ENCODE results near the gene ADAM8. TPM values are rescaled to one million over a fixed set of nuclear protein-coding genes. Genes with fewer than 3 reads are reported as not detected.

ADAM8 gene
- total and polyA plus RNA-seq, 2 donors = 3.0 to 5.7 TPM

DNA sequence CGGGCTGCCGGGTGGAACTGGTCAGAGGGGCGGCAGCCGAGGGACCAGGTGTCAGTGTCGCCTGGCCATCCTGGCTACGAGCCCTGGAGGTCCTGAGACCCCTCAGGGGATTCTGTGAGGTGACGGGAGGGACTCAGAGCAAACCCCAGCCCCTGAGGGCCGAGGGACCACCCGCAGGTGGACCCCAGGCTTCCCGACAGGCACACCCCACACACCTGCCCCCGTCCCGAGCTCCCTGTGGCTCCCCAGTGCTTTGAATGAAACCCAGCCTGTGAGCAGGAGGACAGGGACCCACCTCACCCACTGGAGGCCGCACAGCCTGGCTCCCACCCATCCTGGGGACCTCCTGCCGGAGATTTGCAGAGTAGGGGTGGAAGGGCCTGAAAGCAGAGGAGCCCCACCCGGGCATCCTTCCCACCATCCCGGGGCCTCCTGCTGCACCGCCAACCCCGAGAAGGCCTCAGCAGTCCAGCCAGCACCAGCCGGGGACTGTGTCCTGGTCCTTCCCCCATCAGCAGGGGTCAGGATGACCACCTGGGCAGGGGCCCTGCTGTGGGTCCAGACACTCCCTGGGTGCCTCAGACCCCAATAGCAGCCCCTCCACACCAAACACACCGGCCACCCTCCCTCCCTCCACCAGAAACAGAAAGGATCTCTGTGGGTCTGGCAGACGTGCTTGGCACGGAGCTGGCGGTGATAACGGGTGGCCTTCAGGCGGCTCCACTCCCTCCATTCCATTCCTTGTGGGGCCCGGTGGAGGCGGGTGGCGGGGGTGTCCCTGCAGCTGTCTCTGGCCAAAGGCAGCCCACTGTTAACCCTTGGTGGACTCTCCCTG lies 25.1 kb downstream of the ADAM8 start:
- H3K4me1 ChIP-seq (ENCODE audit: insufficient read depth) = no peaks in the 10 kb centered on the region
- no peak overlapping the region for H3K4me3 ChIP-seq (ENCODE audit: low read depth, low read length)
- DNase-seq (ENCODE audit: extremely low spot score) = no peak
- H3K36me3 ChIP-seq (ENCODE audit: insufficient read depth) = no peaks in the 10 kb centered on the region
- H3K27ac ChIP-seq (ENCODE audit: low read depth) = no peak overlapping the region
- WGBS = 58% methylated on average over 28 of the region's 28 CpGs

DNA sequence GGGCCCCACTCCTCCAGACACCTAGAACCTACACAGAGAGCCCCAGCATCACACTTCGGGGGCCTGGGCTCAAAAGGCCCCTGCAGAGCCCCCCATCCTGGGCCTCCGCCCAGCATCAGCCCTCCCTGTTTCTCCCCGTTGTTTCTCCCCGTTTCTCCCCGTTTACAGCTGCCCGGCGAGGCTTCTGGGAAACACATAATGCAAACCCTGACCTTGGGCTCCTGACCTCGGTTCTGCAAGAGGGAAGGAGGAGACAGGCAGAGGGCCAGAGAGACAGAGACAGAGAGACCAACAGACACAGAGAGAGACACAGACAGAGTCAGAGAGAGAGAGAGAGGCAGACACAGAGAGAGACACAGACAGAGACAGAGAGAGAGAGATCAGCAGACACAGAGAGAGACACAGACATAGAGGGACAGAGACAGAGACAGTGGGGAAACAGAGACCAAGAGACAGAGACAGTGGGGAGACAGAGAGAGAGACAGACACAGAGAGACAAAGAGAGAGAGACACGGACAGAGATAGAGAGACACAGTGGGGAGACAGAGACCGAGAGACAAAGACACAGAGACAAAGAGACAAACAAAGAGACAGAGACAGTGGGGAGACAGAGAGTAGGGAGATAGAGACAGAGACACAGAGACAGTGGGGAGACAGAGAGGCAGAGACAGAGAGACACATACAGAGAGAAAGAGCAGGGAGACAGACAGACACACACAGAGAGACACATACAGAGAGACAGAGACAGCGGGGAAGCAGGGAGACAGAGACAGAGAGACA lies 26.5 kb downstream of the ADAM8 start:
- no peak for DNase-seq (ENCODE audit: extremely low spot score)
- 54% methylated on average over 11 of the region's 11 CpGs for WGBS
- Histone ChIP-seq H3K4me3 (ENCODE audit: low read depth, low read length) (no peak overlapping the region), H3K27ac (ENCODE audit: low read depth) (no peak overlapping the region), H3K4me1 (ENCODE audit: insufficient read depth) (no peaks in the 10 kb centered on the region), H3K36me3 (ENCODE audit: insufficient read depth) (no peaks in the 10 kb centered on the region)

GRCh38 chr10:133249094-133249780 lies 27.4 kb downstream of the ADAM8 start:
- 70% methylated on average over 21 of the region's 21 CpGs for WGBS

DNA sequence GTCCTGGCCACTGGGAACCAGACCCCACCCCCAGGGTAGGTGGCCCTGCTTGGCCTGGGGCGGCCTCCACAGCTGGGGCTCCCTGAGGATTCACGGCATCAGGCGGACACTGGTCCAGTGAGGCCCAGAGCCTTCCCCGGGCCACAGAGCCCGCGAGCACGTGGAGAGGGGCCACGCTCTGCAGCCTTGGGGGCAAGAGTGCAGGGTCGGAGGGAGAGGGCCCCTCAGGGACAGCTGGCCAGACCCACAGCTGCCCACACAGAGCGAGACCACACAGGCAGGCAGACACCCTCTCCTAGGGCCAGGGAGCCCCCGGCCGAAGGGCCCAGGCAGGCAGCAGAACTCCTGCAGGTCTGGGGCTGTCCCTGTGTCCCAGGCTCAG lies 28.3 kb downstream of the ADAM8 start:
- H3K27ac ChIP-seq (ENCODE audit: low read depth) = no peak overlapping the region
- no peak overlapping the region for H3K4me3 ChIP-seq (ENCODE audit: low read depth, low read length)
- 81% methylated on average over 12 of the region's 12 CpGs for WGBS
- no peaks in the 10 kb centered on the region for H3K36me3 ChIP-seq (ENCODE audit: insufficient read depth)
- no peak for DNase-seq (ENCODE audit: extremely low spot score)
- H3K4me1 ChIP-seq (ENCODE audit: insufficient read depth) = no peaks in the 10 kb centered on the region

More at GRCh38 chr10:133249094-133249780, 27.4 kb downstream of the ADAM8 start:
- DNase-seq (ENCODE audit: extremely low spot score) = no peak
- Histone ChIP-seq H3K27ac (ENCODE audit: low read depth) (no peak overlapping the region), H3K4me3 (ENCODE audit: low read depth, low read length) (no peak overlapping the region), H3K4me1 (ENCODE audit: insufficient read depth) (no peaks in the 10 kb centered on the region), H3K36me3 (ENCODE audit: insufficient read depth) (no peaks in the 10 kb centered on the region)

GRCh38 chr10:133247681-133248333 lies 28.9 kb downstream of the ADAM8 start:
- Histone ChIP-seq H3K4me3 (ENCODE audit: low read depth, low read length) (no peak overlapping the region), H3K36me3 (ENCODE audit: insufficient read depth) (no peaks in the 10 kb centered on the region), H3K27ac (ENCODE audit: low read depth) (no peak overlapping the region), H3K4me1 (ENCODE audit: insufficient read depth) (no peaks in the 10 kb centered on the region)
- DNase-seq (ENCODE audit: extremely low spot score) = no peak
- WGBS = 64% methylated on average over 36 of the region's 36 CpGs

- 46% methylated on average over 12 of the region's 12 CpGs for WGBS
- H3K27ac ChIP-seq (ENCODE audit: low read depth) = no peak overlapping the region
- no peaks in the 10 kb centered on the region for H3K36me3 ChIP-seq (ENCODE audit: insufficient read depth)
- H3K4me3 ChIP-seq (ENCODE audit: low read depth, low read length) = no peak overlapping the region
- H3K4me1 ChIP-seq (ENCODE audit: insufficient read depth) = no peaks in the 10 kb centered on the region
- DNase-seq (ENCODE audit: extremely low spot score) = no peak
These were observed 30.4 kb downstream of the ADAM8 start for GRCh38 chr10:133246236-133246626.

DNA sequence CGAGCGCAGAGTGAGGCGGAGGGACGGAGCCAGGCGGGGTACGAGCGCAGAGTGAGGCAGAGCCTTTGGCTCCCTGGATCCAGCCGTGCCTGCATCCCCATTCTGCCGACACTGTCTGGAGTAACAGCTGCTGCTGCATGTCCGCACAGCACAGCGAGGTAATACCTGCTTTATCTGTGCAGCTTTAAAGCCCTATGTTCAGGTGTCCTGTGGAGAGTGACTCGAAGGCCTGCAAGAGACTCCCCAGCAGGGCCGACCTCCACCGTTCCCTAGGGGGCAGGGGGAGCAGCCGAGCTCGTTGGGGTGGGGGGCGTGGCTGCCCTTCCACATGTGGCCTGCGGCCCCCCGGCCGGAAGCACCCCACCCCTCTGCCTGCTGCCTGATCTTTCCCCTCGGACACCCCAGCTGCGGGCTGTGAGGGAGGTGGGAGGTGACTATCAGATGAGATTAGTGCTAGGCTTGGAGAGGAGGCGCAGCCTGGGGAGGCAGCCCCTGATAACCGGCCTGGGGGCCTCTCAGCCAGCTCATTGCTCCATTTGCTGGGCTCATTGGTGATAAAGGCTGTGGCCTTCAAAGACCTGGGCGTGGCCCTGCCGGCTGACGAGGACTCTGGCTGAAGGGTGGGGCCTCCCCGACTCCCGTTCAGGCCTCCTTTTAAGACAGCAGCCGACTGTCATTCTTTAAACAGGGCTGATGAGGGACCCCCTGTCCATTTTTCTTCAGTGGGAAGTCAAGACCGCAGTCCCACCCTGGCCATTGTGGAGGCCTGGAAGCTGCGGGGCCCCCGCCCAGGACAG lies 31.0 kb downstream of the ADAM8 start:
- H3K27ac ChIP-seq (ENCODE audit: low read depth) = no peak overlapping the region
- no peak overlapping the region for H3K4me3 ChIP-seq (ENCODE audit: low read depth, low read length)
- no peaks in the 10 kb centered on the region for H3K4me1 ChIP-seq (ENCODE audit: insufficient read depth)
- no peak for DNase-seq (ENCODE audit: extremely low spot score)
- 52% methylated on average over 33 of the region's 33 CpGs for WGBS
- H3K36me3 ChIP-seq (ENCODE audit: insufficient read depth) = no peaks in the 10 kb centered on the region

GRCh38 chr10:133243593-133243992 lies 33.1 kb downstream of the ADAM8 start:
- no peak for DNase-seq (ENCODE audit: extremely low spot score)
- Histone ChIP-seq H3K36me3 (ENCODE audit: insufficient read depth) (no peaks in the 10 kb centered on the region), H3K4me1 (ENCODE audit: insufficient read depth) (no peaks in the 10 kb centered on the region), H3K4me3 (ENCODE audit: low read depth, low read length) (no peak overlapping the region), H3K27ac (ENCODE audit: low read depth) (no peak overlapping the region)
- 67% methylated on average over 14 of the region's 14 CpGs for WGBS

- H3K36me3 ChIP-seq (ENCODE audit: insufficient read depth) = no peaks in the 10 kb centered on the region
- WGBS = 71% methylated on average over 27 of the region's 27 CpGs
- no peak for DNase-seq (ENCODE audit: extremely low spot score)
- no peak overlapping the region for H3K4me3 ChIP-seq (ENCODE audit: low read depth, low read length)
- H3K4me1 ChIP-seq (ENCODE audit: insufficient read depth) = no peaks in the 10 kb centered on the region
- no peak overlapping the region for H3K27ac ChIP-seq (ENCODE audit: low read depth)
These were observed 33.9 kb downstream of the ADAM8 start for GRCh38 chr10:133242611-133243356.

DNA sequence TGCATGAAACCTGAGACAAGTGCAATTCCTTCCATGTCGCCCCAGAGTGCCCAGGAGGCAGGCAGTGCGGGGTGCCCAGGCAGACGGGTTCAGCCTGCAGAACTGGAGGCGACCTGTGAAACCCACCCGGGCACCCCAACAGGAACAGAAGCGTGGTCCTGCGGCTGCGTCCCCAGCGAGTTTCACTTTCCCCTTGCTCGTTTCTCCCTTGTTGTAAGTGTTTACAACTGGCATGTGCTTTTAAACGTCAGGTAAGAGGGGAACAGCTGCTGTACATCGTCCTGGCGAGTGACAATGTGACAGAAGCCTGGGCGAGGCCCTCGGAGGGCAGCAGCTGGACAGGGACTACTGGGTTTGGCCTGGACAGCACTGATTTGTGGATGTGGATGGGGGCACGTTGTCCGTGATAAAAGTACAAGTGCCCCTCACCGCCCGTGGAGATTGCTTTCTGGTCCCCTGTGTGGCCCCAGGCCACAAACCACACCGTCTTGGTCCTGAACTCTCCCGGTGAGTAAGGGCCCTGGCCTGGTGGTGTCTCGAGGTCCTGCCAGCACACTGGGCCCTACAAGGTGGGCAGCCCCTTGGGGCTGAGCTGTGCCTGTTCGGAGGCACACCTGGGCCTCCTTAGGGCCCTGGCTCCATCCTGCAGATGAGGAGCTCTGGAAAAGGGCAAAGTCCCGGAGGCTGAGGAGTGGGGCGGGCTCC lies 35.0 kb downstream of the ADAM8 start:
- DNase-seq (ENCODE audit: extremely low spot score) = no peak
- WGBS = 66% methylated on average over 25 of the region's 25 CpGs
- Histone ChIP-seq H3K4me1 (ENCODE audit: insufficient read depth) (no peaks in the 10 kb centered on the region), H3K36me3 (ENCODE audit: insufficient read depth) (no peaks in the 10 kb centered on the region), H3K4me3 (ENCODE audit: low read depth, low read length) (no peak overlapping the region), H3K27ac (ENCODE audit: low read depth) (no peak overlapping the region)

GRCh38 chr10:133239990-133240389 lies 36.7 kb downstream of the ADAM8 start:
- no peak for DNase-seq (ENCODE audit: extremely low spot score)
- Histone ChIP-seq H3K4me1 (ENCODE audit: insufficient read depth) (no peaks in the 10 kb centered on the region), H3K4me3 (ENCODE audit: low read depth, low read length) (no peak overlapping the region), H3K36me3 (ENCODE audit: insufficient read depth) (no peaks in the 10 kb centered on the region), H3K27ac (ENCODE audit: low read depth) (no peak overlapping the region)
- WGBS = 80% methylated on average over 15 of the region's 15 CpGs

- H3K4me3 ChIP-seq (ENCODE audit: low read depth, low read length) = no peak overlapping the region
- H3K36me3 ChIP-seq (ENCODE audit: insufficient read depth) = no peaks in the 10 kb centered on the region
- H3K4me1 ChIP-seq (ENCODE audit: insufficient read depth) = no peaks in the 10 kb centered on the region
- WGBS = 21% methylated on average over 15 of the region's 15 CpGs
- no peak overlapping the region for H3K27ac ChIP-seq (ENCODE audit: low read depth)
- no peak for DNase-seq (ENCODE audit: extremely low spot score)
These were observed 38.2 kb downstream of the ADAM8 start for GRCh38 chr10:133238466-133238804.

Measured in urinary bladder (tissue), 4 donors.